Stomach (tissue), 4 donors: ENCODE results near the gene BRD3.

Experiments
- CTCF ChIP-seq, 7 experiments: fragments of 450-650 bp in 4 of 7; fragments of 200-600 bp in 3 of 7; sonication (generic) in 3 of 7; IDR thresholded peaks; one replicate each; pipeline ENCODE4 v1.5.1; 2016 to 2019; ENCODE audit warnings: antibody characterized with exemption in 7 of 7, control low read depth in 2 of 7, mild to moderate bottlenecking in 1 of 7
- POLR2A ChIP-seq, 4 donors: fragments of 450-650 bp; IDR thresholded peaks; one replicate each; pipeline ENCODE4 v1.6.1; 2016; ENCODE audit warnings: antibody characterized with exemption in 4 of 4, control low read depth in 2 of 4, mild to moderate bottlenecking in 1 of 4, moderate library complexity in 1 of 4

GRCh38 chr9:134027561-134027960 lies 40.3 kb downstream of the BRD3 start:
- TF ChIP-seq CTCF (IDR thresholded peaks at IDR 0.05) (no peak), POLR2A (IDR thresholded peaks at IDR 0.05) (no peak)
